Measurements from ENCODE around the gene KCNK2.

Gene KCNK2

DNA sequence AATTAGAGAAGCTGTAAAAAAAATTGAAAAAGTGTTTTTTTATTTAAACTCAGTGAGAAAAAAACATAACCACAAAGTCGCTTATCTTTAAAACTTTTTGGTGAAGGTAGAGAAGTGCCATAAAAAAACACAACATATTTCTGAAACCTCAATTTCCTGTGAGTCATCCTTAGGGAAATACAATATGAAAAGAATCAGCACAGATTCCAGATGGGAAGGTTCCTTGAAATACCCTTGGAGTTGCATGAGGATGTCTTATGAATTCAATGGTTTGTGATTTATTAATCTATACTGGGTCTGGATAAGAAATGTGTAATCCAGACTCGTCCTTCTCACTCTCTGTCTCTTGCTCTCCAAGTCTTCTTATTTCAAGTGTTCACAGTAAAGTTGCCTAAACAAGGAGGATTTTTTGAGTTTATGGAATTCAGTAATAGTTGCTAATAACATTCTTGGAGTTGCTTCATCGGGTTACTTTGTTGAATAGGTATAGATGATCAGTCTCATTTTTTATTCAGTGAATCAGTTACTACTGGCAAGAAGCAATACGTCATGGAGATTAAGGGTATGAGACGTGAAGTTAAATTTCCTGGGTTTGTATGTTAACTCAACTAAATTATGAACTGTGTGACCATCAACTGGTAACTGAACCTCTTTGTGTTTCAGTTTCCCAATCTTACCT, 191.4 kb downstream of the KCNK2 start:
- Histone ChIP-seq H3K36me3 (ENCODE audit: control insufficient read depth, low read length) (no peaks in the 10 kb centered on the region), H4K20me1 (ENCODE audit: control insufficient read depth, insufficient read depth, low read depth, low read length) (no peaks in the 10 kb centered on the region), H3K4me1 (ENCODE audit: control insufficient read depth, low read length) (no peaks in the 10 kb centered on the region), H3F3A (ENCODE audit: control insufficient read depth, insufficient read depth) (no peaks in the 10 kb centered on the region), H3K9me3 (ENCODE audit: control insufficient read depth, insufficient read depth, low read length) (no peaks in the 10 kb centered on the region), H3K27me3 (ENCODE audit: control insufficient read depth, low read length) (no peaks in the 10 kb centered on the region), H3K4me3 (ENCODE audit: low read length) (no peak overlapping the region), H3K4me2 (ENCODE audit: low read length) (no peak overlapping the region), H3K79me2 (ENCODE audit: control insufficient read depth, low read length) (no peaks in the 10 kb centered on the region), H3K9me2 (replicated peaks; ENCODE audit: control insufficient read depth, low read length) (no peaks in the 10 kb centered on the region), H3K27ac (ENCODE audit: low read depth, low read length) (no peak overlapping the region)
- no peak for TF ChIP-seq EZH2phosphoT487 (IDR thresholded peaks at IDR 0.05; ENCODE audit: borderline replicate concordance, low read length)
- TF ChIP-seq, protein P1, sequence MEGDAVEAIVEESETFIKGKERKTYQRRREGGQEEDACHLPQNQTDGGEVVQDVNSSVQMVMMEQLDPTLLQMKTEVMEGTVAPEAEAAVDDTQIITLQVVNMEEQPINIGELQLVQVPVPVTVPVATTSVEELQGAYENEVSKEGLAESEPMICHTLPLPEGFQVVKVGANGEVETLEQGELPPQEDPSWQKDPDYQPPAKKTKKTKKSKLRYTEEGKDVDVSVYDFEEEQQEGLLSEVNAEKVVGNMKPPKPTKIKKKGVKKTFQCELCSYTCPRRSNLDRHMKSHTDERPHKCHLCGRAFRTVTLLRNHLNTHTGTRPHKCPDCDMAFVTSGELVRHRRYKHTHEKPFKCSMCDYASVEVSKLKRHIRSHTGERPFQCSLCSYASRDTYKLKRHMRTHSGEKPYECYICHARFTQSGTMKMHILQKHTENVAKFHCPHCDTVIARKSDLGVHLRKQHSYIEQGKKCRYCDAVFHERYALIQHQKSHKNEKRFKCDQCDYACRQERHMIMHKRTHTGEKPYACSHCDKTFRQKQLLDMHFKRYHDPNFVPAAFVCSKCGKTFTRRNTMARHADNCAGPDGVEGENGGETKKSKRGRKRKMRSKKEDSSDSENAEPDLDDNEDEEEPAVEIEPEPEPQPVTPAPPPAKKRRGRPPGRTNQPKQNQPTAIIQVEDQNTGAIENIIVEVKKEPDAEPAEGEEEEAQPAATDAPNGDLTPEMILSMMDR (IDR thresholded peaks at IDR 0.05; ENCODE audit: low read depth, low read length, poor library complexity, severe bottlenecking) = no peak

DNA sequence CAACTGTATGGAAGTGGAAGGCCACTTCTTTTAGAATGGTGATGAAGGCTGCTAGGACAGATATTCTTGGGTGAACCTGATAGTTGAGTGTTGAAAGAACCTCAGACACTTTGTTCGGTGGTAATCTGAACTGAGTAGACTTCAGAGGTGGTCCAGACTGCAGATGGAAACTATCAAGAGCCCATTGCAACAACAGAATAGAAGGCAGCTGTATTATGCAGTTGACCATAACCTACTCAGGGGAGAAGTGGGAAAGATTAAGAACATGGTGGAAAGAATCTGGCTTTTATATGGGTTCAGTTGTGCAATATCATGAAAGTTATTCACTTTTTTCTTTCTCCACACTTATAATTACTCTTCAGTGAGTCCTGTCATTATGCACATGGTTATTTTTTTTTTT, 194.0 kb downstream of the KCNK2 start:
- Histone ChIP-seq H3K9me3 (ENCODE audit: control insufficient read depth, insufficient read depth, low read length) (no peaks in the 10 kb centered on the region), H3K27ac (ENCODE audit: low read depth, low read length) (no peak overlapping the region), H3K4me2 (ENCODE audit: low read length) (no peak overlapping the region), H3K9me2 (replicated peaks; ENCODE audit: control insufficient read depth, low read length) (no peaks in the 10 kb centered on the region), H3K27me3 (ENCODE audit: control insufficient read depth, low read length) (no peaks in the 10 kb centered on the region), H3K4me1 (ENCODE audit: control insufficient read depth, low read length) (no peaks in the 10 kb centered on the region), H3K79me2 (ENCODE audit: control insufficient read depth, low read length) (no peaks in the 10 kb centered on the region), H3K36me3 (ENCODE audit: control insufficient read depth, low read length) (no peaks in the 10 kb centered on the region), H3K4me3 (ENCODE audit: low read length) (no peak overlapping the region), H3F3A (ENCODE audit: control insufficient read depth, insufficient read depth) (no peaks in the 10 kb centered on the region), H4K20me1 (ENCODE audit: control insufficient read depth, insufficient read depth, low read depth, low read length) (no peaks in the 10 kb centered on the region)
- TF ChIP-seq, protein P1 (IDR thresholded peaks at IDR 0.05; ENCODE audit: low read depth, low read length, poor library complexity, severe bottlenecking) = no peak
- no peak for TF ChIP-seq EZH2phosphoT487 (IDR thresholded peaks at IDR 0.05; ENCODE audit: borderline replicate concordance, low read length)

DNA sequence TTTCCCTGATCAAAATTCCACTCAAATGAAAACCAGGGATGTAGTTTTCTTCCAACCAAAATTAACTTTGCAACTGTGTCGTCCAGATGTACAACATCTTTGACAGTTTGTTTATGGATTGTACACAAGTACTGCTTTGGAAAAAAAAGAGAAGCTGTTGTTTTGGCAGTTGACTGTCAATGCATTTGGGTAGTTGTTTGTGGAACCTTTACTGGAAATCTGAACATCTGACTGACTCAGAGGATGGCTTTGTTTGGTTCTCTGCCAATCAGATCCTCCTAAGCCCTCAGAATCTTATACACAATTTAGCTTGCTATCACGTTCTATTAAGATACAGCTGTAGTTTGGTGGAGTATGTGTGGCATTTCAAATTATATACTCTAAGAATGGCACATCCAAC, 195.0 kb downstream of the KCNK2 start:
- H3K4me3 ChIP-seq (ENCODE audit: low read length) = no peak overlapping the region
- H3F3A ChIP-seq (ENCODE audit: control insufficient read depth, insufficient read depth) = no peaks in the 10 kb centered on the region
- H3K79me2 ChIP-seq (ENCODE audit: control insufficient read depth, low read length) = no peaks in the 10 kb centered on the region
- H3K36me3 ChIP-seq (ENCODE audit: control insufficient read depth, low read length) = no peaks in the 10 kb centered on the region
- H3K27ac ChIP-seq (ENCODE audit: low read depth, low read length) = no peak overlapping the region
- H3K9me3 ChIP-seq (ENCODE audit: control insufficient read depth, insufficient read depth, low read length) = no peaks in the 10 kb centered on the region
- TF ChIP-seq, protein P1 (IDR thresholded peaks at IDR 0.05; ENCODE audit: low read depth, low read length, poor library complexity, severe bottlenecking) = no peak
- no peak for TF ChIP-seq EZH2phosphoT487 (IDR thresholded peaks at IDR 0.05; ENCODE audit: borderline replicate concordance, low read length)
- no peaks in the 10 kb centered on the region for H3K9me2 ChIP-seq (replicated peaks; ENCODE audit: control insufficient read depth, low read length)
- H3K4me2 ChIP-seq (ENCODE audit: low read length) = no peak overlapping the region
- H3K27me3 ChIP-seq (ENCODE audit: control insufficient read depth, low read length) = no peaks in the 10 kb centered on the region
- H4K20me1 ChIP-seq (ENCODE audit: control insufficient read depth, insufficient read depth, low read depth, low read length) = no peaks in the 10 kb centered on the region
- no peaks in the 10 kb centered on the region for H3K4me1 ChIP-seq (ENCODE audit: control insufficient read depth, low read length)
